GM12878 (cell line): ENCODE results near the gene TMC6. TPM values are rescaled to one million over a fixed set of nuclear protein-coding genes. Genes with fewer than 3 reads are reported as not detected.
A peak's percentile ranks its signal among the peaks of the same experiment; 100 is the strongest.

Experiments used
- CBFB ChIP-seq: IDR thresholded peaks from 2 replicates; pipeline ENCODE4 v1.6.1; 2016; ENCODE audit warnings: antibody characterized with exemption, low read depth
- CTCF ChIP-seq, 3 experiments: IDR thresholded peaks in 2 of 3; conservative IDR thresholded peaks in 1 of 3; 2 replicates each; pipeline ENCODE4 v1.5.1; 2011; ENCODE audit warnings: low read depth in 3 of 3, low read length in 3 of 3, mild to moderate bottlenecking in 3 of 3, control low read depth in 2 of 3, moderate library complexity in 2 of 3, inconsistent platforms in 1 of 3, mixed read lengths in 1 of 3; ENCODE audit not compliant: control insufficient read depth in 2 of 3, insufficient read depth in 1 of 3; ENCODE audit errors: extremely low read depth in 1 of 3
- EED ChIP-seq: sonication (generic); IDR thresholded peaks from 2 replicates; pipeline ENCODE4 v1.6.1; 2016; ENCODE audit warnings: antibody characterized with exemption, low read depth
- EGR1 ChIP-seq, 2 experiments: IDR thresholded peaks; 1 replicate in 1 of 2; 2 replicates in 1 of 2; pipeline ENCODE4 v1.6.1; 2011 to 2012; ENCODE audit warnings: low read depth in 2 of 2, low read length in 2 of 2, borderline replicate concordance in 1 of 2, mild to moderate bottlenecking in 1 of 2, moderate library complexity in 1 of 2
- HDAC6 ChIP-seq: fragments of 200-600 bp; sonication (generic); IDR thresholded peaks from one replicate; pipeline ENCODE4 v1.8.0; 2017; ENCODE audit warnings: antibody characterized with exemption; ENCODE audit not compliant: unreplicated experiment
- JUNB ChIP-seq: IDR thresholded peaks from 2 replicates; pipeline ENCODE4 v1.6.1; 2016; ENCODE audit warnings: antibody characterized with exemption, mild to moderate bottlenecking
- MAX ChIP-seq: IDR thresholded peaks from 2 replicates; pipeline ENCODE4 v1.6.1; 2012; ENCODE audit warnings: low read depth, low read length, improper control_type of control experiment
- NKRF ChIP-seq: fragments of 450-650 bp; conservative IDR thresholded peaks from 2 replicates; pipeline ENCODE4 v1.6.1; 2017; ENCODE audit warnings: mild to moderate bottlenecking, moderate library complexity
- PBX3 ChIP-seq: IDR thresholded peaks from 2 replicates; pipeline ENCODE4 v1.6.1; 2011; ENCODE audit warnings: mild to moderate bottlenecking, low read depth, low read length, moderate library complexity; ENCODE audit not compliant: insufficient replicate concordance
- RCOR1 ChIP-seq: conservative IDR thresholded peaks from 2 replicates; pipeline ENCODE4 v1.6.1; 2012; ENCODE audit warnings: low read depth, low read length, improper control_type of control experiment
- USF1 ChIP-seq: IDR thresholded peaks from 2 replicates; pipeline ENCODE4 v1.6.1; 2011; ENCODE audit warnings: borderline replicate concordance, low read depth, mild to moderate bottlenecking, moderate library complexity, mixed read lengths, low read length; ENCODE audit not compliant: insufficient read depth; ENCODE audit errors: extremely low read length
- ZBTB33 ChIP-seq: fragments of 450-650 bp; IDR thresholded peaks from 2 replicates; pipeline ENCODE4 v1.6.1; 2017; ENCODE audit warnings: mild to moderate bottlenecking
- ZNF592 ChIP-seq: fragments of 450-650 bp; IDR thresholded peaks from 2 replicates; pipeline ENCODE4 v1.6.1; 2017; ENCODE audit warnings: mild to moderate bottlenecking, moderate library complexity
- polyA plus RNA-seq, 11 experiments: library from polyadenylated mRNA; depleted of rRNA in 4 of 11; unstranded in 6 of 11; stranded (reverse) in 5 of 11; fragments of >200 nt; fragmentation: Nextera tagmentation in 4 of 11; fragmentation: Illumina TruSeq in 1 of 11; extraction: Ambion mirVana in 4 of 11; extraction: Trizol in 1 of 11; gene quantifications; 1 replicate in 1 of 11; 2 replicates in 10 of 11; pipeline versions ENCODE4 v1.2.1 to v1.2.3, GENCODE V29; 2011 to 2016; ENCODE audit warnings: inconsistent platforms in 2 of 11, missing spikeins in 2 of 11, low read depth in 1 of 11
- total RNA-seq, 4 experiments: library from RNA; depleted of rRNA in 3 of 4; stranded (reverse); fragments of >200 nt in 3 of 4; fragmentation: Illumina TruSeq in 1 of 4; extraction: Trizol in 1 of 4; gene quantifications; 2 replicates each; pipeline versions ENCODE4 v1.2.1 to v1.2.3, GENCODE V29; 2013 to 2021

TMC6 gene
- total and polyA plus RNA-seq, 10 of the 15 experiments (the other 5 are each of a cell fraction or from before 2014, with no cell fraction given), result 1.9 to 232 (median 60.6) TPM

GRCh38 chr17:78133971-78134898 is 5.7 kb upstream of the TMC6 start (continued):
- TF ChIP-seq CTCF (IDR thresholded peaks at IDR 0.05 in 2 of 3, conservative IDR thresholded peaks at IDR 0.05 in 1 of 3; ENCODE audit: control insufficient read depth in 2 of 3, extremely low read depth in 1 of 3, insufficient read depth in 1 of 3, low read depth in 3 of 3, low read length in 3 of 3) (peak; percentile 76 to 78 (median 76)), USF1 (peak; percentile 52), ZNF592 (0 out of 2 replicates have a peak, but pooled peaks have one; percentile 32), ZBTB33 (no peak), HDAC6 (no peak), MAX (peak; percentile 86), EED (peak; percentile 39; the same call in 1 of the 2 replicates), CBFB (0 out of 2 replicates have a peak, but pooled peaks have one; percentile 29), PBX3 (no peak), JUNB (no peak), RCOR1 (no peak), EGR1 (IDR thresholded peaks at IDR 0.05; ENCODE audit: borderline replicate concordance in 1 of 2, low read depth in 2 of 2, low read length in 2 of 2) (peak in 1 of 2 experiments; percentile 66; a peak in 2 of 3 replicates), NKRF (no peak; the same call in 1 of the 2 replicates)
